ENCODE data around the gene NRAP. TPM values are rescaled to one million over a fixed set of nuclear protein-coding genes. Genes with fewer than 3 reads are reported as not detected.

The NRAP gene
- total and polyA plus RNA-seq, 7 experiments from 2014 or later = not detected

- Mint-ChIP-seq H3K27me3 (no peaks in the 10 kb centered on the region), H3K27ac (peak overlapping the region in 2 of 9 donors; percentile 63 to 72), H3K4me1 (peaks cover 20 to 43% (median 30%) of the 10 kb centered on the region in 7 donors), H3K4me3 (peak overlapping the region in 1 of 10 donors; percentile 5), H3K36me3 (peaks cover 0 to 39% (median 17%) of the 10 kb centered on the region in 5 donors), H3K9me3 (no peaks in the 10 kb centered on the region)
- ATAC-seq (no peak), DNase-seq (no peak)
- peaks cover 0 to 5% (median 0%) of the 10 kb centered on the region in 3 experiments for H3K36me3 ChIP-seq (ENCODE audit: control insufficient read depth in 2 of 3, insufficient read depth in 3 of 3, low read length in 3 of 3)
- no peaks in the 10 kb centered on the region for H3K9me3 ChIP-seq (ENCODE audit: control insufficient read depth in 2 of 3, low read length in 3 of 3)
- intact Hi-C loops (cut with micrococcal nuclease) = no loop called here
- no peak overlapping the region for H3K27ac ChIP-seq (ENCODE audit: low read depth, low read length)
- ChIA-PET CTCF (no interaction called here), POLR2A (interaction anchor here (0.6 kb wide), 1 partner anchor 410 kb away, joined by 3 read pairs; no protein-coding TSS in a partner anchor)
- H3K27me3 ChIP-seq (ENCODE audit: control insufficient read depth in 2 of 2, insufficient read depth in 2 of 2, low read length in 2 of 2) = no peaks in the 10 kb centered on the region
- H3K4me1 ChIP-seq (ENCODE audit: control insufficient read depth in 2 of 2, insufficient read depth in 2 of 2, low read length in 2 of 2) = peaks cover 0 to 11% of the 10 kb centered on the region in 2 donors
- no peak overlapping the region for H3K4me3 ChIP-seq (ENCODE audit: low read length)
Observed at GRCh38 chr10:113709221-113709838, 45.5 kb upstream of the NRAP start.

GRCh38 chr10:113708640-113709039 is 44.8 kb upstream of the NRAP start:
- no peaks in the 10 kb centered on the region for H3K9me3 Mint-ChIP-seq
- peaks cover 20 to 43% (median 30%) of the 10 kb centered on the region in 7 donors for H3K4me1 Mint-ChIP-seq
- Histone ChIP-seq H3K27ac (ENCODE audit: low read depth, low read length) (no peak overlapping the region), H3K4me3 (ENCODE audit: low read length) (no peak overlapping the region), H3K27me3 (ENCODE audit: control insufficient read depth in 2 of 2, insufficient read depth in 2 of 2, low read length in 2 of 2) (no peaks in the 10 kb centered on the region), H3K36me3 (ENCODE audit: control insufficient read depth in 2 of 3, insufficient read depth in 3 of 3, low read length in 3 of 3) (peaks cover 0 to 5% (median 0%) of the 10 kb centered on the region in 3 experiments), H3K4me1 (ENCODE audit: control insufficient read depth in 2 of 2, insufficient read depth in 2 of 2, low read length in 2 of 2) (peaks cover 0 to 11% of the 10 kb centered on the region in 2 donors), H3K9me3 (ENCODE audit: control insufficient read depth in 2 of 3, low read length in 3 of 3) (no peaks in the 10 kb centered on the region)
- intact Hi-C loops (cut with micrococcal nuclease) = no loop called here
- ATAC-seq (no peak), DNase-seq (no peak)
- peak overlapping the region in 3 of 9 donors; percentile 49 to 72 (median 68) for H3K27ac Mint-ChIP-seq
- no peaks in the 10 kb centered on the region for H3K27me3 Mint-ChIP-seq
- ChIA-PET CTCF (no interaction called here), POLR2A (no interaction called here)
- H3K36me3 Mint-ChIP-seq = peaks cover 0 to 36% (median 12%) of the 10 kb centered on the region in 5 donors
- peak overlapping the region in 1 of 10 donors; percentile 39 for H3K4me3 Mint-ChIP-seq

GRCh38 chr10:113706623-113707022 is 42.8 kb upstream of the NRAP start:
- H3K9me3 Mint-ChIP-seq = no peaks in the 10 kb centered on the region
- ATAC-seq = no peak
- ChIA-PET POLR2A (no interaction called here), CTCF (interaction anchor here (2.8 kb wide), 1 partner anchor 395 kb away, joined by 7 read pairs; no protein-coding TSS in a partner anchor)
- H3K27ac Mint-ChIP-seq = peak overlapping the region in 2 of 9 donors; percentile 36
- peak overlapping the region in 1 of 10 donors; percentile 48 for H3K4me3 Mint-ChIP-seq
- Histone ChIP-seq H3K4me1 (ENCODE audit: control insufficient read depth in 2 of 2, insufficient read depth in 2 of 2, low read length in 2 of 2) (peaks cover 0 to 11% of the 10 kb centered on the region in 2 donors), H3K9me3 (ENCODE audit: control insufficient read depth in 2 of 3, low read length in 3 of 3) (no peaks in the 10 kb centered on the region), H3K27ac (ENCODE audit: low read depth, low read length) (no peak overlapping the region), H3K27me3 (ENCODE audit: control insufficient read depth in 2 of 2, insufficient read depth in 2 of 2, low read length in 2 of 2) (no peaks in the 10 kb centered on the region), H3K4me3 (ENCODE audit: low read length) (no peak overlapping the region), H3K36me3 (ENCODE audit: control insufficient read depth in 2 of 3, insufficient read depth in 3 of 3, low read length in 3 of 3) (peaks cover 0 to 5% (median 2%) of the 10 kb centered on the region in 3 experiments)
- peaks cover 20 to 43% (median 33%) of the 10 kb centered on the region in 7 donors for H3K4me1 Mint-ChIP-seq
- intact Hi-C loops (cut with micrococcal nuclease) = no loop called here
- peaks cover 0 to 35% (median 7%) of the 10 kb centered on the region in 5 donors for H3K36me3 Mint-ChIP-seq
- no peak for DNase-seq
- H3K27me3 Mint-ChIP-seq = no peaks in the 10 kb centered on the region

GRCh38 chr10:113705344-113705652 is 41.5 kb upstream of the NRAP start:
- Histone ChIP-seq H3K36me3 (ENCODE audit: control insufficient read depth in 2 of 3, insufficient read depth in 3 of 3, low read length in 3 of 3) (peaks cover 0 to 4% (median 2%) of the 10 kb centered on the region in 3 experiments), H3K27ac (ENCODE audit: low read depth, low read length) (no peak overlapping the region), H3K4me1 (ENCODE audit: control insufficient read depth in 2 of 2, insufficient read depth in 2 of 2, low read length in 2 of 2) (peaks cover 0 to 11% of the 10 kb centered on the region in 2 donors), H3K9me3 (ENCODE audit: control insufficient read depth in 2 of 3, low read length in 3 of 3) (no peaks in the 10 kb centered on the region), H3K4me3 (ENCODE audit: low read length) (no peak overlapping the region), H3K27me3 (ENCODE audit: control insufficient read depth in 2 of 2, insufficient read depth in 2 of 2, low read length in 2 of 2) (no peaks in the 10 kb centered on the region)
- intact Hi-C loops (cut with micrococcal nuclease) = loop anchor here (1.0 to 2.0 kb wide), 3 partner anchors 26 to 398 kb away; partner anchors contain the start of gene CASP7 (in 1 of the 2)
- Mint-ChIP-seq H3K4me1 (peaks cover 20 to 43% (median 33%) of the 10 kb centered on the region in 7 donors), H3K27me3 (no peaks in the 10 kb centered on the region), H3K9me3 (no peaks in the 10 kb centered on the region), H3K4me3 (no peak overlapping the region), H3K36me3 (peaks cover 7 to 34% (median 15%) of the 10 kb centered on the region in 5 donors), H3K27ac (no peak overlapping the region)
- ChIA-PET CTCF (interaction anchor here (2.8 kb wide), 1 partner anchor 396 kb away, joined by 7 read pairs; no protein-coding TSS in a partner anchor), POLR2A (no interaction called here)
- no peak for ATAC-seq
- DNase-seq = no peak

- Histone ChIP-seq H3K4me1 (ENCODE audit: control insufficient read depth in 2 of 2, insufficient read depth in 2 of 2, low read length in 2 of 2) (peaks cover 0 to 11% of the 10 kb centered on the region in 2 donors), H3K9me3 (ENCODE audit: control insufficient read depth in 2 of 3, low read length in 3 of 3) (no peaks in the 10 kb centered on the region), H3K4me3 (ENCODE audit: low read length) (no peak overlapping the region), H3K27me3 (ENCODE audit: control insufficient read depth in 2 of 2, insufficient read depth in 2 of 2, low read length in 2 of 2) (no peaks in the 10 kb centered on the region), H3K27ac (ENCODE audit: low read depth, low read length) (no peak overlapping the region), H3K36me3 (ENCODE audit: control insufficient read depth in 2 of 3, insufficient read depth in 3 of 3, low read length in 3 of 3) (peaks cover 0 to 4% (median 2%) of the 10 kb centered on the region in 3 experiments)
- H3K4me1 Mint-ChIP-seq = peaks cover 20 to 39% (median 33%) of the 10 kb centered on the region in 7 donors
- peaks cover 8 to 33% (median 16%) of the 10 kb centered on the region in 5 donors for H3K36me3 Mint-ChIP-seq
- no peak overlapping the region for H3K4me3 Mint-ChIP-seq
- CTCF ChIA-PET = interaction anchor here (2.8 kb wide), 1 partner anchor 397 kb away, joined by 7 read pairs; no protein-coding TSS in a partner anchor
- POLR2A ChIA-PET = no interaction called here
- ATAC-seq (no peak), DNase-seq (peak in 5 of 9 donors; percentile 12 to 30 (median 19))
- H3K27me3 Mint-ChIP-seq = no peaks in the 10 kb centered on the region
- no peak overlapping the region for H3K27ac Mint-ChIP-seq
- intact Hi-C loops (cut with micrococcal nuclease) = loop anchor here (1.0 to 2.0 kb wide), 3 partner anchors 25 to 399 kb away; partner anchors contain the start of gene CASP7 (in 1 of the 2)
- no peaks in the 10 kb centered on the region for H3K9me3 Mint-ChIP-seq
Observed at GRCh38 chr10:113704637-113705343, 40.9 kb upstream of the NRAP start.

GRCh38 chr10:113697595-113697994 is 33.8 kb upstream of the NRAP start:
- intact Hi-C loops (cut with micrococcal nuclease) = no loop called here
- Histone ChIP-seq H3K4me3 (ENCODE audit: low read length) (no peak overlapping the region), H3K27me3 (ENCODE audit: control insufficient read depth in 2 of 2, insufficient read depth in 2 of 2, low read length in 2 of 2) (no peaks in the 10 kb centered on the region), H3K27ac (ENCODE audit: low read depth, low read length) (no peak overlapping the region), H3K9me3 (ENCODE audit: control insufficient read depth in 2 of 3, low read length in 3 of 3) (peaks cover 0 to 6% (median 4%) of the 10 kb centered on the region in 3 experiments), H3K36me3 (ENCODE audit: control insufficient read depth in 2 of 3, insufficient read depth in 3 of 3, low read length in 3 of 3) (peaks cover 4 to 34% (median 10%) of the 10 kb centered on the region in 3 experiments), H3K4me1 (ENCODE audit: control insufficient read depth in 2 of 2, insufficient read depth in 2 of 2, low read length in 2 of 2) (no peaks in the 10 kb centered on the region)
- POLR2A ChIA-PET = no interaction called here
- H3K27ac Mint-ChIP-seq = no peak overlapping the region
- peaks cover 0 to 11% (median 4%) of the 10 kb centered on the region in 7 donors for H3K4me1 Mint-ChIP-seq
- no peaks in the 10 kb centered on the region for H3K27me3 Mint-ChIP-seq
- no peak for ATAC-seq
- H3K36me3 Mint-ChIP-seq = peaks cover 26 to 64% (median 59%) of the 10 kb centered on the region in 5 donors
- peaks cover 4 to 21% (median 15%) of the 10 kb centered on the region in 11 donors for H3K9me3 Mint-ChIP-seq
- H3K4me3 Mint-ChIP-seq = no peak overlapping the region
- CTCF ChIA-PET = no interaction called here
- DNase-seq = no peak

Measured in naive thymus-derived CD4-positive, alpha-beta T cell (primary cell).